A549 (cell line): Measurements from ENCODE around the gene KRT84.

Source experiments
- CTCF ChIP-seq: fragments of >200 bp; sonication (Bioruptor Twin); formaldehyde crosslinking; IDR thresholded peaks from 3 replicates; pipeline ENCODE4 v1.5.1; 2016
- EP300 ChIP-seq, 2 experiments: fragments of >200 bp; sonication (Bioruptor Twin); formaldehyde crosslinking; IDR thresholded peaks; 2 replicates in 1 of 2; 3 replicates in 1 of 2; pipeline ENCODE4 v1.6.1; 2016 to 2017
- JUNB ChIP-seq: fragments of >200 bp; sonication (Bioruptor Twin); formaldehyde crosslinking; IDR thresholded peaks from 2 replicates; pipeline ENCODE4 v1.6.1; 2016
- PBX3 ChIP-seq: IDR thresholded peaks from 2 replicates; pipeline ENCODE4 v1.6.1; 2012
- RAD21 ChIP-seq, 2 experiments: fragments of >200 bp in 1 of 2; sonication (Bioruptor Twin) in 1 of 2; formaldehyde crosslinking in 1 of 2; IDR thresholded peaks in 1 of 2; conservative IDR thresholded peaks in 1 of 2; 2 replicates in 1 of 2; 3 replicates in 1 of 2; pipeline ENCODE4 v1.6.1; 2012 to 2018; ENCODE audit warnings: inconsistent platforms in 1 of 2
- REST ChIP-seq: fragments of 200-600 bp; sonication (generic); IDR thresholded peaks from 2 replicates; pipeline ENCODE4 v1.6.1; 2016; ENCODE audit warnings: antibody characterized with exemption, mild to moderate bottlenecking, moderate library complexity

GRCh38 chr12:52351196-52352059 lies 34.0 kb downstream of the KRT84 start:
- TF ChIP-seq PBX3 (no peak), CTCF (no peak), REST (no peak), JUNB (no peak), EP300 (IDR thresholded peaks at IDR 0.05) (no peak), RAD21 (conservative IDR thresholded peaks at IDR 0.05 in 1 of 2, IDR thresholded peaks at IDR 0.05 in 1 of 2) (no peak)
